SK-N-SH (cell line): ENCODE results near the gene SF3A1. TPM values are rescaled to one million over a fixed set of nuclear protein-coding genes. Genes with fewer than 3 reads are reported as not detected.

Experiments
- CTCF ChIA-PET: fragments of 300-600, 350-600 bp; formaldehyde crosslinking; extraction: SDS; loops from one replicate; lab custom pipeline; 2021; lab: Yijun Ruan, JAX
- POLR2A ChIA-PET: fragments of 350-600 bp; sonication (Branson Sonifier 250); formaldehyde crosslinking; extraction: SDS; loops from one replicate; lab custom pipeline; 2020; ENCODE audit warnings: antibody characterized with exemption, inconsistent platforms; lab: Yijun Ruan, JAX
- DNase-seq: peaks from one replicate; pipeline ENCODE4 v3.0.0; 2012
- H2AFZ ChIP-seq: fragments of 200-600 bp; sonication (generic); 2 replicates; pipeline ENCODE4 v1.8.1; 2016; ENCODE audit warnings: antibody characterized with exemption, mild to moderate bottlenecking, low read depth
- H3F3A ChIP-seq: fragments of 200-600 bp; sonication (generic); replicated peaks from 2 replicates; pipeline ENCODE3; 2016; ENCODE audit warnings: antibody characterized with exemption, mild to moderate bottlenecking; ENCODE audit not compliant: insufficient read depth
- H3K27ac ChIP-seq, 2 experiments: fragments of 200-500 bp in 1 of 2; fragments of 200-600 bp in 1 of 2; sonication (Bioruptor generic) in 1 of 2; sonication (generic), shearing (Covaris generic) in 1 of 2; 2 replicates each; pipeline versions ENCODE4 v1.5.1 to v1.6.1; 2014 to 2016; ENCODE audit warnings: low read depth in 2 of 2, inconsistent platforms in 1 of 2, low read length in 1 of 2, mild to moderate bottlenecking in 1 of 2, mixed read lengths in 1 of 2
- H3K27me3 ChIP-seq: fragments of 200-600 bp; sonication (generic), shearing (Covaris generic); 2 replicates; pipeline ENCODE4 v1.6.1; 2016; ENCODE audit warnings: mixed run types; ENCODE audit not compliant: insufficient read depth
- H3K36me3 ChIP-seq, 2 experiments: fragments of 200-500 bp in 1 of 2; fragments of 200-600 bp in 1 of 2; sonication (Bioruptor generic) in 1 of 2; sonication (generic) in 1 of 2; replicated peaks in 1 of 2; 2 replicates each; pipeline versions ENCODE3 to v1.5.1; 2014 to 2016; ENCODE audit warnings: low read length in 1 of 2, mild to moderate bottlenecking in 1 of 2; ENCODE audit not compliant: insufficient read depth in 2 of 2, control insufficient read depth in 1 of 2
- H3K4me1 ChIP-seq, 2 experiments: fragments of 200-500 bp in 1 of 2; fragments of 200-600 bp in 1 of 2; sonication (Bioruptor generic) in 1 of 2; sonication (generic), shearing (Covaris generic) in 1 of 2; 2 replicates each; pipeline versions ENCODE4 v1.5.1 to v1.6.1; 2014 to 2016; ENCODE audit warnings: low read depth in 1 of 2, low read length in 1 of 2, mixed run types in 1 of 2; ENCODE audit not compliant: insufficient read depth in 2 of 2, control insufficient read depth in 1 of 2
- H3K4me2 ChIP-seq: fragments of 200-600 bp; sonication (generic), shearing (Covaris generic); 2 replicates; pipeline ENCODE4 v1.6.1; 2017; ENCODE audit warnings: mixed run types
- H3K4me3 ChIP-seq, 2 experiments: fragments of 200-500 bp in 1 of 2; fragments of 200-600 bp in 1 of 2; sonication (Bioruptor generic) in 1 of 2; sonication (generic), shearing (Covaris generic) in 1 of 2; 2 replicates each; pipeline versions ENCODE4 v1.5.1 to v1.8.1; 2014 to 2016; ENCODE audit warnings: low read depth in 2 of 2, inconsistent platforms in 1 of 2, low read length in 1 of 2, mild to moderate bottlenecking in 1 of 2, mixed read lengths in 1 of 2, moderate library complexity in 1 of 2
- H3K79me2 ChIP-seq: fragments of 200-600 bp; sonication (generic); 2 replicates; pipeline ENCODE4 v1.8.1; 2017; ENCODE audit warnings: mild to moderate bottlenecking; ENCODE audit not compliant: insufficient read depth
- H3K9ac ChIP-seq: fragments of 200-600 bp; sonication (generic); 2 replicates; pipeline ENCODE4 v1.6.1; 2017; ENCODE audit warnings: mixed run types
- H3K9me2 ChIP-seq: fragments of 200-600 bp; sonication (generic); 2 replicates; pipeline ENCODE4 v1.6.1; 2017; ENCODE audit warnings: mixed run types
- H3K9me3 ChIP-seq: fragments of 200-600 bp; sonication (generic); 2 replicates; pipeline ENCODE4 v1.6.1; 2017; ENCODE audit warnings: mixed run types, mild to moderate bottlenecking, moderate library complexity
- H4K20me1 ChIP-seq: fragments of 200-600 bp; sonication (generic); 2 replicates; pipeline ENCODE4 v1.6.1; 2017; ENCODE audit warnings: mild to moderate bottlenecking, mixed run types; ENCODE audit not compliant: insufficient read depth
- CHD2 ChIP-seq: fragments of 150-350 bp; IDR thresholded peaks from 2 replicates; pipeline ENCODE4 v1.6.1; 2018; ENCODE audit warnings: low read length; ENCODE audit not compliant: partially characterized antibody
- FOSL2 ChIP-seq: IDR thresholded peaks from 2 replicates; pipeline ENCODE4 v1.4.0; 2012; ENCODE audit warnings: low read depth, mild to moderate bottlenecking, moderate library complexity, borderline replicate concordance
- FOXJ3 ChIP-seq: sonication (generic); formaldehyde crosslinking; IDR thresholded peaks from 2 replicates; pipeline ENCODE4 v1.5.1; 2020; ENCODE audit warnings: mild to moderate bottlenecking, missing genetic modification reagents
- RAD21 ChIP-seq: IDR thresholded peaks from 2 replicates; pipeline ENCODE4 v1.6.1; 2012; ENCODE audit warnings: mild to moderate bottlenecking, low read length
- RFX5 ChIP-seq: IDR thresholded peaks from 2 replicates; pipeline ENCODE4 v1.6.1; 2012; ENCODE audit warnings: mild to moderate bottlenecking, improper control_type of control experiment, low read length
- SIN3A ChIP-seq: IDR thresholded peaks from 2 replicates; pipeline ENCODE4 v1.6.1; 2012; ENCODE audit warnings: low read depth, mild to moderate bottlenecking, low read length, moderate library complexity, borderline replicate concordance
- TAF1 ChIP-seq: IDR thresholded peaks from 2 replicates; pipeline ENCODE4 v1.6.1; 2012; ENCODE audit warnings: low read depth, mild to moderate bottlenecking, low read length, moderate library complexity, borderline replicate concordance
- TEAD4 ChIP-seq: IDR thresholded peaks from 2 replicates; pipeline ENCODE4 v1.4.0; 2012; ENCODE audit warnings: mild to moderate bottlenecking, borderline replicate concordance; ENCODE audit not compliant: insufficient read depth
- WGBS: methylation state at CpG from one replicate; pipeline ENCODE4 v1.1.6; 2017; ENCODE audit warnings: low lambda C conversion rate; 5-methylcytosine and 5-hydroxymethylcytosine counted together
- polyA plus RNA-seq, 3 experiments: library from polyadenylated mRNA; depleted of rRNA; stranded (reverse); fragments of >200 nt; gene quantifications; 2 replicates each; pipeline ENCODE4 v1.2.3, GENCODE V29; 2012
- TF ChIP-seq, protein P1 (sequence below): IDR thresholded peaks from 2 replicates; pipeline ENCODE4 v1.6.1; 2012; ENCODE audit warnings: mild to moderate bottlenecking, low read depth, low read length, moderate library complexity
- TF ChIP-seq, protein P2 (sequence below): IDR thresholded peaks from 2 replicates; pipeline ENCODE4 v1.4.0; 2012; ENCODE audit warnings: low read depth, borderline replicate concordance
- TF ChIP-seq, protein P3 (sequence below): fragments of 150-350 bp; IDR thresholded peaks from 2 replicates; pipeline ENCODE4 v1.6.1; 2017; ENCODE audit warnings: antibody characterized with exemption, low read length, low read depth, borderline replicate concordance
- TF ChIP-seq, protein P4 (sequence below): fragments of 150-350 bp; IDR thresholded peaks from 2 replicates; pipeline ENCODE4 v1.6.1; 2016; ENCODE audit warnings: mild to moderate bottlenecking, low read depth, low read length

The SF3A1 gene
- polyA plus RNA-seq, 1 of the 3 experiments (the other 2 are of a cell fraction), result 75.2 TPM

DNA sequence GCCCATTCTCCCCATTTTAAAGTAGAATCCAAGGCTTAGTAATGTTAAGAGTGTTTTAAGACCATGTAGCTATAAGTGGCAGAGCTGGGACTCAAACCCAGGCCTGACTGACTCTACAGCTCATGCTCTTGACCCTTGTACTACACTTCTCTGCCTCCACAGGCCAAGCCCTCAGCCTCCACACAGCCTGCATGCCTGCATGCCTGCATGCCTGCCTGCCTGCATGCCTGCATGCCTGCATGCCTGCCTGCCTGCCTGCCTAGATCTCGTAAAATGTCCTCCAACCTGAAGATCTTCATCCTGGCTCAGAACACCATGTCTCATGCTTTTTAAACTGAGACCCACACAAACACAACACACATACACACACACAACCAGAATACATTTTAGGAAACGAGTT, 48.6 kb downstream of the SF3A1 start:
- H3K27ac ChIP-seq, result no peak overlapping the region
- no peaks in the 10 kb centered on the region for H3K36me3 ChIP-seq
- H3F3A ChIP-seq, result peaks cover 15% of the 10 kb centered on the region
- H3K9me3 ChIP-seq, result no peaks in the 10 kb centered on the region
- no peak overlapping the region for H2AFZ ChIP-seq
- H3K9me2 ChIP-seq, result no peaks in the 10 kb centered on the region
- no peak overlapping the region for H3K4me3 ChIP-seq
- no peaks in the 10 kb centered on the region for H3K27me3 ChIP-seq
- no peak for DNase-seq
- peaks cover 22 to 30% of the 10 kb centered on the region in 2 experiments; a peak in 3 of 4 replicates for H3K4me1 ChIP-seq
- peaks cover 52% of the 10 kb centered on the region for H4K20me1 ChIP-seq
- 95% methylated on average over 2 of the region's 2 CpGs for WGBS
- TF ChIP-seq SIN3A (no peak), TAF1 (no peak), RFX5 (no peak), TEAD4 (no peak)
- TF ChIP-seq, protein P1, sequence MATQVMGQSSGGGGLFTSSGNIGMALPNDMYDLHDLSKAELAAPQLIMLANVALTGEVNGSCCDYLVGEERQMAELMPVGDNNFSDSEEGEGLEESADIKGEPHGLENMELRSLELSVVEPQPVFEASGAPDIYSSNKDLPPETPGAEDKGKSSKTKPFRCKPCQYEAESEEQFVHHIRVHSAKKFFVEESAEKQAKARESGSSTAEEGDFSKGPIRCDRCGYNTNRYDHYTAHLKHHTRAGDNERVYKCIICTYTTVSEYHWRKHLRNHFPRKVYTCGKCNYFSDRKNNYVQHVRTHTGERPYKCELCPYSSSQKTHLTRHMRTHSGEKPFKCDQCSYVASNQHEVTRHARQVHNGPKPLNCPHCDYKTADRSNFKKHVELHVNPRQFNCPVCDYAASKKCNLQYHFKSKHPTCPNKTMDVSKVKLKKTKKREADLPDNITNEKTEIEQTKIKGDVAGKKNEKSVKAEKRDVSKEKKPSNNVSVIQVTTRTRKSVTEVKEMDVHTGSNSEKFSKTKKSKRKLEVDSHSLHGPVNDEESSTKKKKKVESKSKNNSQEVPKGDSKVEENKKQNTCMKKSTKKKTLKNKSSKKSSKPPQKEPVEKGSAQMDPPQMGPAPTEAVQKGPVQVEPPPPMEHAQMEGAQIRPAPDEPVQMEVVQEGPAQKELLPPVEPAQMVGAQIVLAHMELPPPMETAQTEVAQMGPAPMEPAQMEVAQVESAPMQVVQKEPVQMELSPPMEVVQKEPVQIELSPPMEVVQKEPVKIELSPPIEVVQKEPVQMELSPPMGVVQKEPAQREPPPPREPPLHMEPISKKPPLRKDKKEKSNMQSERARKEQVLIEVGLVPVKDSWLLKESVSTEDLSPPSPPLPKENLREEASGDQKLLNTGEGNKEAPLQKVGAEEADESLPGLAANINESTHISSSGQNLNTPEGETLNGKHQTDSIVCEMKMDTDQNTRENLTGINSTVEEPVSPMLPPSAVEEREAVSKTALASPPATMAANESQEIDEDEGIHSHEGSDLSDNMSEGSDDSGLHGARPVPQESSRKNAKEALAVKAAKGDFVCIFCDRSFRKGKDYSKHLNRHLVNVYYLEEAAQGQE, result no peak
- TF ChIP-seq, protein P2, sequence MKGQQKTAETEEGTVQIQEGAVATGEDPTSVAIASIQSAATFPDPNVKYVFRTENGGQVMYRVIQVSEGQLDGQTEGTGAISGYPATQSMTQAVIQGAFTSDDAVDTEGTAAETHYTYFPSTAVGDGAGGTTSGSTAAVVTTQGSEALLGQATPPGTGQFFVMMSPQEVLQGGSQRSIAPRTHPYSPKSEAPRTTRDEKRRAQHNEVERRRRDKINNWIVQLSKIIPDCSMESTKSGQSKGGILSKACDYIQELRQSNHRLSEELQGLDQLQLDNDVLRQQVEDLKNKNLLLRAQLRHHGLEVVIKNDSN, result no peak
- H3K9ac ChIP-seq, result no peak overlapping the region
- H3K79me2 ChIP-seq, result peaks cover 69% of the 10 kb centered on the region
- CTCF ChIA-PET, result no interaction called here
- POLR2A ChIA-PET, result no interaction called here
- H3K4me2 ChIP-seq, result no peak overlapping the region

DNA sequence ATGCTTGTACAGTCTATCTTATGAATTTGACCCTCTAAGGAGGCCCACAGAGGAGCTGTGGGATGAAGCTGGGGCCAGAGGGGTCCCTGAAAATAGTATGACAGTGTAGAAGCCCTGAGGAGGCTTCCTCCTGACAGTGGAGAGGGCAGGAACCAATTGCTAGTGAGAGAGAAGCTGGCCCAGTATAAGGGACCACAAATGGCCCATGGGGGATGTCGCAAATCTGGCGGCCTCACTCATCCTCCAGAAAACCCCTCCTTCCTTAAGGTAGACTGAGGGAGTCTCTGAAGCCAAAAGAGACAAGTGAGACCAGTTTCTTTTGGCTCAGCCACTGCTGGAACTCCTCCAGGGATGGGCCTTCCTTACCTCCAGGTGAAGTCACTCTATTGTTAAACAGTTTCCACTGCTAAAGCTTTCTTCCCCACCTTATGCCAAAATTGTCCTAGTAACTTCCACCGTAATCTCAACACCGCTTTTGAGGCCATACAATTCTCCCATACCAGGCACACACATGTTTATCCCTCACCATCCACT, 49.6 kb downstream of the SF3A1 start:
- H2AFZ ChIP-seq, result no peak overlapping the region
- POLR2A ChIA-PET, result no interaction called here
- no peaks in the 10 kb centered on the region for H3K27me3 ChIP-seq
- 88% methylated on average over 4 of the region's 4 CpGs for WGBS
- no peak overlapping the region for H3K27ac ChIP-seq
- no peak for DNase-seq
- no peaks in the 10 kb centered on the region for H3K9me3 ChIP-seq
- no peaks in the 10 kb centered on the region for H3K36me3 ChIP-seq
- H3K79me2 ChIP-seq, result peaks cover 61% of the 10 kb centered on the region
- CTCF ChIA-PET, result interaction anchor here (1.2 kb wide), 1 partner anchor 19 kb away, joined by 3 read pairs; no protein-coding TSS in a partner anchor
- peaks cover 7% of the 10 kb centered on the region for H3F3A ChIP-seq
- H3K4me2 ChIP-seq, result no peak overlapping the region
- peaks cover 43% of the 10 kb centered on the region for H4K20me1 ChIP-seq
- no peak overlapping the region for H3K9ac ChIP-seq
- H3K9me2 ChIP-seq, result no peaks in the 10 kb centered on the region
- TF ChIP-seq CHD2 (no peak), FOXJ3 (CRISPR knock-in tag) (no peak), RAD21 (no peak), FOSL2 (no peak), SIN3A (no peak)
- TF ChIP-seq, protein P2, result no peak
- TF ChIP-seq, protein P3, sequence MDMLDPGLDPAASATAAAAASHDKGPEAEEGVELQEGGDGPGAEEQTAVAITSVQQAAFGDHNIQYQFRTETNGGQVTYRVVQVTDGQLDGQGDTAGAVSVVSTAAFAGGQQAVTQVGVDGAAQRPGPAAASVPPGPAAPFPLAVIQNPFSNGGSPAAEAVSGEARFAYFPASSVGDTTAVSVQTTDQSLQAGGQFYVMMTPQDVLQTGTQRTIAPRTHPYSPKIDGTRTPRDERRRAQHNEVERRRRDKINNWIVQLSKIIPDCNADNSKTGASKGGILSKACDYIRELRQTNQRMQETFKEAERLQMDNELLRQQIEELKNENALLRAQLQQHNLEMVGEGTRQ, result no peak
- TF ChIP-seq, protein P4, sequence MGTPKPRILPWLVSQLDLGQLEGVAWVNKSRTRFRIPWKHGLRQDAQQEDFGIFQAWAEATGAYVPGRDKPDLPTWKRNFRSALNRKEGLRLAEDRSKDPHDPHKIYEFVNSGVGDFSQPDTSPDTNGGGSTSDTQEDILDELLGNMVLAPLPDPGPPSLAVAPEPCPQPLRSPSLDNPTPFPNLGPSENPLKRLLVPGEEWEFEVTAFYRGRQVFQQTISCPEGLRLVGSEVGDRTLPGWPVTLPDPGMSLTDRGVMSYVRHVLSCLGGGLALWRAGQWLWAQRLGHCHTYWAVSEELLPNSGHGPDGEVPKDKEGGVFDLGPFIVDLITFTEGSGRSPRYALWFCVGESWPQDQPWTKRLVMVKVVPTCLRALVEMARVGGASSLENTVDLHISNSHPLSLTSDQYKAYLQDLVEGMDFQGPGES, result no peak
- H3K4me1 ChIP-seq, result peaks cover 20 to 25% of the 10 kb centered on the region in 2 experiments; a peak in 3 of 4 replicates
- H3K4me3 ChIP-seq, result no peak overlapping the region
